Lower leg skin (tissue), 3 donors: Measurements from ENCODE around the gene THSD7B.

Experiments
- POLR2A ChIP-seq, 2 donors: fragments of 450-650 bp; IDR thresholded peaks; one replicate each; pipeline ENCODE4 v1.6.1; 2016 to 2017; ENCODE audit warnings: antibody characterized with exemption in 2 of 2, mild to moderate bottlenecking in 1 of 2, moderate library complexity in 1 of 2
- TF ChIP-seq, protein P1 (sequence below), 3 donors: fragments of 450-650 bp; IDR thresholded peaks; one replicate each; pipeline ENCODE4 v1.5.1; 2016; ENCODE audit warnings: antibody characterized with exemption in 3 of 3, mild to moderate bottlenecking in 3 of 3, moderate library complexity in 2 of 3

DNA sequence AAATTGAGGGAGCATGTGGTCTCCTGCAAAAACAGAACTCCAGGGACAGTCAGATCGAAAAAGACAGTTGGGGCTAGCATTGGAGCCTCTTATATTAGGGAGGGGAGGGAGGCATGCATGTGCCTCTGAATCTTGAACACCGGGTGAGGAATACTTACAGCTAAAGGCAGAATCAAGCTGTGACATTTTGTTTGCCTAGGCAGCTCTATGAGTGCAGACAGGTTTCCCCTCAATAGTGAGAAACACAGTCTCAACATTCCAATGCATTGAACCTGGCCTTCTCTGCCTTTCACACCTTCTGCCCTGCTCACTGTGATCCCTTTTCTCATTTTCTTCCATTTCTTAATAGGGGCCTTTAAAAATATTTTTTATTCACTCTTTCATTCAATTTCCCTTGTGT lies 140.4 kb downstream of the THSD7B start:
- TF ChIP-seq, protein P1, sequence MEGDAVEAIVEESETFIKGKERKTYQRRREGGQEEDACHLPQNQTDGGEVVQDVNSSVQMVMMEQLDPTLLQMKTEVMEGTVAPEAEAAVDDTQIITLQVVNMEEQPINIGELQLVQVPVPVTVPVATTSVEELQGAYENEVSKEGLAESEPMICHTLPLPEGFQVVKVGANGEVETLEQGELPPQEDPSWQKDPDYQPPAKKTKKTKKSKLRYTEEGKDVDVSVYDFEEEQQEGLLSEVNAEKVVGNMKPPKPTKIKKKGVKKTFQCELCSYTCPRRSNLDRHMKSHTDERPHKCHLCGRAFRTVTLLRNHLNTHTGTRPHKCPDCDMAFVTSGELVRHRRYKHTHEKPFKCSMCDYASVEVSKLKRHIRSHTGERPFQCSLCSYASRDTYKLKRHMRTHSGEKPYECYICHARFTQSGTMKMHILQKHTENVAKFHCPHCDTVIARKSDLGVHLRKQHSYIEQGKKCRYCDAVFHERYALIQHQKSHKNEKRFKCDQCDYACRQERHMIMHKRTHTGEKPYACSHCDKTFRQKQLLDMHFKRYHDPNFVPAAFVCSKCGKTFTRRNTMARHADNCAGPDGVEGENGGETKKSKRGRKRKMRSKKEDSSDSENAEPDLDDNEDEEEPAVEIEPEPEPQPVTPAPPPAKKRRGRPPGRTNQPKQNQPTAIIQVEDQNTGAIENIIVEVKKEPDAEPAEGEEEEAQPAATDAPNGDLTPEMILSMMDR (IDR thresholded peaks at IDR 0.05), result no peak
- TF ChIP-seq POLR2A (IDR thresholded peaks at IDR 0.05), result no peak
